ENCODE results near the gene KLK3. TPM values are rescaled to one million over a fixed set of nuclear protein-coding genes. Genes with fewer than 3 reads are reported as not detected.

KLK3 gene
- total and polyA plus RNA-seq, 2 experiments from 2014 or later = 0.19 TPM; not detected in 1

- Histone ChIP-seq H3K79me2 (replicated peaks; ENCODE audit: insufficient read depth) (no peaks in the 10 kb centered on the region), H4K20me1 (replicated peaks; ENCODE audit: insufficient read depth) (no peaks in the 10 kb centered on the region), H2AFZ (peak overlapping the region; percentile 95), H3K36me3 (ENCODE audit: insufficient read depth) (no peaks in the 10 kb centered on the region), H3K27me3 (ENCODE audit: insufficient read depth) (peaks cover 28% of the 10 kb centered on the region), H3K9me2 (ENCODE audit: insufficient read depth) (0 out of 2 replicates have a peak, but pooled peaks cover 2% of the 10 kb centered on the region), H3K27ac (ENCODE audit: low read depth) (no peak overlapping the region), H3K4me1 (ENCODE audit: insufficient read depth) (peaks cover 9% of the 10 kb centered on the region), H3K4me3 (peak overlapping the region; percentile 80), H3K4me2 (peak overlapping the region; percentile 85), H3F3A (replicated peaks; ENCODE audit: low read depth) (0 out of 2 replicates have a peak, but pooled peaks cover 3% of the 10 kb centered on the region)
- Mint-ChIP-seq H3K9me3 (peaks cover 6% of the 10 kb centered on the region; the same call in 1 of the 3 replicates), H3K36me3 (ENCODE audit: low read depth) (no peaks in the 10 kb centered on the region; the same call in 2 of the 3 replicates), H3K27ac (no peak overlapping the region), H3K4me3 (peak overlapping the region; percentile 84), H3K27me3 (ENCODE audit: insufficient read depth, low read depth, poor library complexity) (peaks cover 30% of the 10 kb centered on the region), H3K4me1 (peaks cover 7% of the 10 kb centered on the region; the same call in 2 of the 3 replicates)
- TF ChIP-seq CTCF (conservative IDR thresholded peaks at IDR 0.05; ENCODE audit: low read depth in 2 of 2) (no peak), CREB1 (CRISPR knock-in tag; IDR thresholded peaks at IDR 0.05; ENCODE audit: low read depth) (no peak), STAT1 (IDR thresholded peaks at IDR 0.05; ENCODE audit: unreplicated experiment) (no peak), EZH2phosphoT487 (IDR thresholded peaks at IDR 0.05; ENCODE audit: unreplicated experiment) (no peak), EZH2 (IDR thresholded peaks at IDR 0.05; ENCODE audit: low read depth, unreplicated experiment) (no peak), NANOG (IDR thresholded peaks at IDR 0.05; ENCODE audit: borderline replicate concordance) (no peak), ZNF331 (CRISPR knock-in tag; IDR thresholded peaks at IDR 0.05; ENCODE audit: low read depth) (no peak), REST (IDR thresholded peaks at IDR 0.05; ENCODE audit: unreplicated experiment) (no peak), JUNB (IDR thresholded peaks at IDR 0.05; ENCODE audit: unreplicated experiment) (no peak), POLR2AphosphoS5 (IDR thresholded peaks at IDR 0.05; ENCODE audit: low read depth) (no peak), ETS1 (IDR thresholded peaks at IDR 0.05) (no peak), ZNF462 (CRISPR knock-in tag; IDR thresholded peaks at IDR 0.05) (no peak), ZNF114 (CRISPR knock-in tag; IDR thresholded peaks at IDR 0.05) (no peak)
- DNase-seq (ENCODE audit: low spot score) (peak; percentile 47), ATAC-seq (peak; percentile 53)
Measured at GRCh38 chr19:50835103-50835784, 19.5 kb upstream of the KLK3 start.

All from GM23338 (cell line).